Measurements from ENCODE around the gene NID1.

NID1 gene

DNA sequence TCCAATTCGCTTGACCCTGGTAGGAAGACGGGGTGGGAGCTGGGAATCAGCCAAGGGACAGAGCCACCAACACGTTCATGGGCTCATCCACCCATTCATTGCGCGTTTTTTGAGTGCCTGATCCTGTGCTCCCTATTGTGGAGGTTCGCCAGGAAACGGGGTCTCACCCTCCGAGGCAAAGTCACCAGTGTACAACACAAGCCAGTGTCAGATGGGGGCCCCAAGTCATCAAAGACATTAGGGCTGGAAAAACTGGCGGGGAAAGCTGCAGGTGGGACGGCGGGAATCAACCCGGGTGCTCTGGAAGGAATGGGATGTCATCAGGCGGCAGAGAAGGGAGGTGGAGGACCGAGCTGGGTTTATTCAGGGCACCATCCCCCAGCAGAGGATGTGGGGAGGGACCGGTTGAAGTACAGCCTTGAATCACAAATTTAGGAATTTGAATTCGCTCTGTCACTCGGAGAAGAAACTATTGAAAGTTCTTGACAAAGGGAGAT, 667 bp upstream of the NID1 start:
- H3K4me3 ChIP-seq (ENCODE audit: low read depth, low read length): peak overlapping the region; percentile 86
- TF ChIP-seq, protein P1, sequence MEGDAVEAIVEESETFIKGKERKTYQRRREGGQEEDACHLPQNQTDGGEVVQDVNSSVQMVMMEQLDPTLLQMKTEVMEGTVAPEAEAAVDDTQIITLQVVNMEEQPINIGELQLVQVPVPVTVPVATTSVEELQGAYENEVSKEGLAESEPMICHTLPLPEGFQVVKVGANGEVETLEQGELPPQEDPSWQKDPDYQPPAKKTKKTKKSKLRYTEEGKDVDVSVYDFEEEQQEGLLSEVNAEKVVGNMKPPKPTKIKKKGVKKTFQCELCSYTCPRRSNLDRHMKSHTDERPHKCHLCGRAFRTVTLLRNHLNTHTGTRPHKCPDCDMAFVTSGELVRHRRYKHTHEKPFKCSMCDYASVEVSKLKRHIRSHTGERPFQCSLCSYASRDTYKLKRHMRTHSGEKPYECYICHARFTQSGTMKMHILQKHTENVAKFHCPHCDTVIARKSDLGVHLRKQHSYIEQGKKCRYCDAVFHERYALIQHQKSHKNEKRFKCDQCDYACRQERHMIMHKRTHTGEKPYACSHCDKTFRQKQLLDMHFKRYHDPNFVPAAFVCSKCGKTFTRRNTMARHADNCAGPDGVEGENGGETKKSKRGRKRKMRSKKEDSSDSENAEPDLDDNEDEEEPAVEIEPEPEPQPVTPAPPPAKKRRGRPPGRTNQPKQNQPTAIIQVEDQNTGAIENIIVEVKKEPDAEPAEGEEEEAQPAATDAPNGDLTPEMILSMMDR (IDR thresholded peaks at IDR 0.05; ENCODE audit: borderline replicate concordance, insufficient read depth, low read depth, low read length): no peak

- H3K4me3 ChIP-seq (ENCODE audit: low read depth, low read length): peak overlapping the region; percentile 86
- TF ChIP-seq, protein P1 (IDR thresholded peaks at IDR 0.05; ENCODE audit: borderline replicate concordance, insufficient read depth, low read depth, low read length): no peak
Measured at GRCh38 chr1:236063919-236064673, 794 bp downstream of the NID1 start.

DNA sequence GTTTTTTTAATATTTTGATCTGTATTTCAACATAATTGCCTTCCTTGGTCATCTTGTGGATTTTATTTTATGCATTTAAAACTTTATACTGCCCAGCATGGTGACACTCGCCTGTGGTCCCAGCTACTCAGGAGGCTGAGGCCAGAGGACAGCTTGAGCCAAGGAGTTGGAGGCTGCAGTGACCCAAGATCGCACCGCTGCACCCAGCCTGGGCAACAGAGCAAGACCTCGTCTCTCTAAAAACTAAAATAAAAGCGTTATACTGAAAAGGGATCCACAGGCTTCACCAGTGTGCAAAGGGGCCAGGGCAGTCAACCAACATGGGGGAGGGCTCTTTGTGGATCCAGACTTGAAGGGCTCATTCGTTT, 1.4 kb downstream of the NID1 start:
- peak overlapping the region; percentile 86 for H3K4me3 ChIP-seq (ENCODE audit: low read depth, low read length)
- TF ChIP-seq, protein P1 (IDR thresholded peaks at IDR 0.05; ENCODE audit: borderline replicate concordance, insufficient read depth, low read depth, low read length): no peak

DNA sequence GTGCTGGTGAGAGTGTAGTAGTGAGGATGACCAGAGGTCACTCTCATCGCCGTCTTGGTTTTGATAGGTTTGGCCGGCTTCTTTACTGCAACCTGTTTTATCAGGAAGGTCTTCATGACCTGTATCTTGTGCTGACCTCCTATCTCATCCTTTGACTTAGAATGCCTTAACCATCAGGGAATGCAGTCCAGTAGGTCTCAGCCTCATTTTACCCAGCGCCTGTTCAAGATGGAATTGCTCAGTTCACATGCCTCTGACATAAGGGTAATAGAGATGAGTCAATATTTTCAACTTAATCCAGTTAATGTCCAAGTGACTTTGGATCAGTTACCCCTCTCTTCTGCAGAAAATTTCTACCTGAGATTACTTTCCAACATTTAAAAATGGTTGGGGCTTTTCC, 4.6 kb downstream of the NID1 start:
- H3K4me3 ChIP-seq (ENCODE audit: low read depth, low read length): no peak overlapping the region
- TF ChIP-seq, protein P1 (IDR thresholded peaks at IDR 0.05; ENCODE audit: borderline replicate concordance, insufficient read depth, low read depth, low read length): no peak

- TF ChIP-seq, protein P1 (IDR thresholded peaks at IDR 0.05; ENCODE audit: borderline replicate concordance, insufficient read depth, low read depth, low read length): no peak
- H3K4me3 ChIP-seq (ENCODE audit: low read depth, low read length): no peak overlapping the region
Measured at GRCh38 chr1:236059011-236059410, 5.9 kb downstream of the NID1 start.

DNA sequence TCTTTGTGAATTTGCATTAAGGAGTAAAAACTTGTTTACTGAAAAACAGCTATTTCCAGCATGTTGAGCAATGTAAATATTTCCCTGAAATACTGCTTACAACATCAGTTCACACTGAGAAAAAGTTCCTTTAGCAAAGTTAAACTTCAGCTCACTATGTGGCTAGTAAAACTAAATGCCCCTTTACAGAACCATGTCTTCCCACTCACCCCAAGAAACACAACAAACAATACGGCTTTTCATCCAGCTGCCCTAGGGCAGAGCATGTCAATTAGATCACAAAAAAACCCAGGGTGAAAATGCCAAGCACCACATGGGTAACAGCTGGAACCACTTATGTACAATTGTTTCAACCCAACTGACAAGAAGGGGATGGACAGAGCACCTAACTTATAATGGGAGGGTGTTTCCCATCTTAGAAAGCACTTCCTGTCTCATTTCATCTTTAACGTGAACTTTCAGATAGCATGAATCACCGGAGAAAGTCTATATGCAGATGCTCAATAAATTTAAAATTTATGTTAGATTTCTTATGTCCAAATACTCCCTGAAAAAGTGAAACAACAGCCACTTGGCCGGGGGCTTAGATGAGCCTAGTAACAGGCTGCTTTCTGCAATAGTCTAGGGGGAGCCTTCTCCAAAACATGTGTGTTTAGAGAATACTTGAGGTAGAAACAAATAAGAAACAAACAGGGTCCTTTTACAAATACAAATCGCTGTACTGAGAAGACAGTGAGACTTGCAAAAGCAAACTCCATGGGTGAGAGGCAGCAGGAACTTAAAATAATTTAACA, 6.6 kb downstream of the NID1 start:
- H3K4me3 ChIP-seq (ENCODE audit: low read depth, low read length): no peak overlapping the region

More for the DNA sequence above, 6.6 kb downstream of the NID1 start:
- TF ChIP-seq, protein P1 (IDR thresholded peaks at IDR 0.05; ENCODE audit: borderline replicate concordance, insufficient read depth, low read depth, low read length): no peak

Measured in GM12875 (cell line).